Skin epidermis (tissue), 12 donors: ENCODE measurements around the gene SP1.
"Not testable (repeated sequence)": the region's sequence is repeated elsewhere in the genome, so short reads cannot be mapped to it uniquely, and the experiment has no call there.

Experiments
- H3K27ac ChIP-seq, 21 experiments: fragments of 200-600 bp; sonication (generic) in 11 of 21; one replicate each; pipeline ENCODE4 v1.5.0; 2020; ENCODE audit warnings: mild to moderate bottlenecking in 3 of 21, inconsistent platforms in 2 of 21, moderate library complexity in 2 of 21
- H3K4me3 ChIP-seq, 7 experiments: fragments of 200-600 bp; sonication (generic) in 2 of 7; one replicate each; pipeline ENCODE4 v1.5.0; 2020; ENCODE audit warnings: inconsistent platforms in 2 of 7, mild to moderate bottlenecking in 2 of 7, moderate library complexity in 1 of 7

SP1 gene

DNA sequence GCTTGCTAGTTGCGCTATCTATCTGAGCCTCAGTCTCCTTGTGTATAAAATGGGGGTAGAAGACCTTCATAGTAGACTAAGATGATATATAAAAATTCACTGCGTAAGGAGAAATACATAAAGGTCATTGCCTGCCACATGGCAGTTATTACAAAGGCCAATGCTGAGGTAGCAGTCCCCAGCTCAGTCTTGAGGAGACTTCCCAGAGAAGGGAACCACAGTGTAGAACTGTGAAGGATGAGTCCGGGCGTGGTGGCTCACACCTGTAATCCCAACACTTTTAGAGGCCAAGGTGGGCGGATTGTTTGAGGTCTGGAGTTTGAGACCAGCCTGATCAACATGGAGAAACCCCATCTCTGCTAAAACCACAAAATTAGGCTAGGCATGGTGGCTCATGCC is 26.7 kb upstream of the SP1 start:
- Histone ChIP-seq H3K4me3 (no peak overlapping the region), H3K27ac (no peak overlapping the region)

DNA sequence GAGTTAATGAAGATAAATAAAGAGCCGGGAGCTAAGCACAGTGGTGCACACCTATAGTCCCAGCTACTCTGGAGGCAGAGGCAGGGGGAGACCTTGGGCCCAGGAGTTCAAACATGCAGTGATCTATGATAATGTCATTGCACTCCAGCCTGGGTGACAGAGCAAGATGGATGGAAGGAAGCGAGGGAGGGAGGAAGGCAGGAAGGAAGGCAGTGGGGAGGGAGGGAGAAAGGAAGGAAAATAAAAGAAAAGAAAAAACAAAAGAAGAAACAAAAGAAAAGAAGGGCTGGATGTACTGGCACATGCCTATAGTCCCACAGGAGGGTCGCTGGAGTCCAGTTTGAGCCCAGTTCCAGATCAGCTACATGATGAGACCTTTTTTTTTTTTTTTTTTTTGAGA is 24.9 kb upstream of the SP1 start:
- Histone ChIP-seq H3K4me3 (no peak overlapping the region), H3K27ac (no peak overlapping the region)

DNA sequence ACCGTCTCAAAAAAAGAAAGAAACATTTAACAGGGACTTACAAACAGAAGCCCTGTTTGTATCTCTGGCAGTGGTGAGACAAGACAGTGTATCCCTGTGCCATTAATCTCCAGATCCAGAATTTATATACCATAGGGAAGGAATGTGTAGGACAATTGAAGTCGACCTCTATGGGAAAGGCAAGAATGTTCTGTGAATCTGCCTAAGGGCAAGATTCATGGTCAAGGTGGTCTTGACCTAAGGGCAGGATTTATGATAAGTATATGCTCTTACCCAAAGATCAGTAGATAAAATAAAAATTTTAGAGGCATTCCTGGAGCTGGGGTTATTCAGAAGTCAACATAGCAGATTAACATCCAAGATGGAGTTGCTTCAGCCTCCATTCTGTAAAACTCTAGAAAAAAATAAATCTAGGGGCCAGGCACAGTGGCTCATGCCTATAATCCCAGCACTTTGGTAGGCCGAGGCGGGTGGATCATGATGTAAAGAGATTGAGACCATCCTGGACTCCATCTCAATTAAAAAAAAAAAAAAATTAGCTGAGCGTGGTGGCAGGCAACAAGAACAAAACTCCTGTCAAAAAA is 21.0 kb upstream of the SP1 start:
- Histone ChIP-seq H3K27ac (no peak overlapping the region), H3K4me3 (no peak overlapping the region)

DNA sequence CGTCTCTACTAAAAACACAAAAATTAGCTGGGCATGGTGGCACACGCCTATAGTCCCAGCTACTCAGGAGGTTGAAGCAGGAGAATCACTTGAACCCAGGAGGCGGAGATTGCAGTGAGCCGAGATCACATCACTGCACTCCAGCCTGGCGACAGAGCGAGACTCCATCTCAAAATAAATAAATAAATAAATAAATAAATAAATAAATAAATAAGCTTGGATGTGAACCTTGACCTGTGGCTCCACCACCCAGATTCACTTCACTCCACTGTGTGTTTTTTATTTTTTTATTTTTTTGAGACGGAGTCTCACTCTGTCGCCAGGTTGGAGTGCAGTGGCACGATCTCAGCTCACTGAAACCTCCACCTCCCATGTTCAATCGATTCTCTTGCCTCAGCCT is 18.3 kb upstream of the SP1 start:
- not testable (repeated sequence) for H3K27ac ChIP-seq, H3K4me3 ChIP-seq

DNA sequence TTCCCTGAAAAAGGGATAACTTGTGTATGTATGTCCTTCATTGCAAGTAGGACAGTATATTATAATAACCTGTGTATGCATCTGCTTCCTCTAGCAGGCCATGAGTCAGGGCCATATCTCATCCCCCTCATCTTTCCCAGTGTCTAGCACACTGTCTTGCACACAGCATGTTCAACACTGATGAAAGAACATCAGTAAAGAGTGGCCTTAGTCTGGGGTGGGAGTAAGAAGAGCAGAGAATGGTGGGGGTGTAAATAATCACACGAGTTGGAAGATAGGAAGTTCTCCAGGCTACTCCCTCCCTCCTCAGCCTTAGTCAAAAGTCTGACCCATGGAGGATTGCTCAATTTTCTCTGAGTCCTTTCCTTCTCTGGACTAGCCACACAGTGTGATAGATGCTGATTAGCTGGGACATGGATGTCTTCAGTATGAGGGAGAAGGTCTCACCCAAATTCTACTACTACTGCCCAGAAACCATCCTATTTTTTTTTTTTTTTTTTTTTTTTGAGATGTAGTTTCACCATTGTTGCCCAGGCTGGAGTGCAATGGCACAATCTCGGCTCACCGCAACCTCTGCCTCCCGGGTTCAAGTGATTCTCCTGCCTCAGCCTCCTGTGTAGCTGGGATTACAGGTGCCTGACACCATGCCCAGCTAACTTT is 14.6 kb upstream of the SP1 start:
- Histone ChIP-seq H3K4me3 (no peak overlapping the region), H3K27ac (peak overlapping the region in 9 of 21 experiments; percentile 6 to 74 (median 53))

DNA sequence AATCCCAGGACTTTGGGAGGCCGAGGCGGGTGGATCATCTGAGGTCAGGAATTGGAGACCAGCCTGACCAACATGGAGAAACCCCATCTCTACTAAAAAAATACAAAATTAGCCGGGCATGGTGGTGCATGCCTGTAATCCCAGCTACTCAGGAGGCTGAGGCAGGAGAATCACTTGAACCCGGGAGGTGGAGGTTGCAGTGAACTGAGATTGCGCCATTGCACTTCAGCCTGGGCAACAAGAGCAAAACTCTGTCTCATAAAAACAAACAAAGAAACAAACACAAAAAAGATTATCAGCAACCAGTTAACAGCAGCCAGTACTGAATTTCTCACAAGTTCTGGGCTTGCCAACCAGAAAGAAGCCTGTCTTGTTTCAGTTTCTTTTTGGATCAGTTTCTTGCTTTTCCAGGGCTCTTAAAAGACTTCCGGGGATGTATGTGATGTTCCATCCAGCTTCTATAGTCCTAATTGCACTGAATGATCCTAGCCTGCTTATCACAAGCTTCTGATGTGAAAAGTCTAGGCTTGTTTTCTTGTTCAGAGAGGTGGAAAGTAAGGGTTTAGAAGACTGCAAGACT is 6.3 kb upstream of the SP1 start:
- H3K4me3 ChIP-seq, result not testable (repeated sequence)
- peak overlapping the region in 16 of 21 experiments; percentile 0 to 96 (median 66) for H3K27ac ChIP-seq

DNA sequence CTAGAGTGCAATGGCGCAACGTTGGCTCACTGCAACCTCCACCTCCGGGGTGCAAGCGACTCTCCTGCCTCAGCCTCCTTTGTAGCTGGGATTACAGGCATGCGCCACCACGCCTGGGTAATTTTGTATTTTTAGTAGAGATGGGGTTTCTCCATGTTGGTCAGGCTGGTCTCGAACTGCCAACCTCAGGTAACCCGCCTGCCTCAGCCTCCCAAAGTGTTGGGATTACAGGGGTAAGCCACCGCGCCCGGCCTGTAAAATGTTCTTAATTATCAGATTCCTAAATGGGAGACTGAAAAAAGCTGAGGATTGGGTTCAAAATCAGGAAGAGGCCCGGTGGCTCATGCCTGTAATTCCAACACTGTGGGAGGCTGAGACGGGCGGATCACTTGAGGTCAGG is 5.7 kb upstream of the SP1 start:
- peak overlapping the region in 15 of 21 experiments; percentile 0 to 96 (median 69) for H3K27ac ChIP-seq
- H3K4me3 ChIP-seq, result not testable (repeated sequence)

DNA sequence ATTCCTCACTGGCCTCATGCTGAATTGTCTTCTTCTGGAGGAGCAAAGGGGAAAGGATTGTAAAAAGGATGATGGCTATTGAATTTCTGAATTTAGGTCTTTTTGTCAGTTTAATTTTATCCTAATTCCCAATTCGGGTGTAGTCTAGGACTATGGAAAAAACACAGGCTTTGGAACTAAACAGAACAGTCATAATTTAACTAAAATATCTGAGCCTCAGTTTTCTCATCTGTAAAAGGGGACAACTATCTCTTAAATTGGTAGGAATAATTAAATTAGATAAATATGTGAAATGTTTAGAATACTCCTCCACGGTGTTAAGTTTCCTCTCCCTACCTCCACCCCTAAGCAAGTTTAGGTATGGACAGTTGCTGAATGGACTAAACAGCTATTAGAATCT is 3.2 kb upstream of the SP1 start:
- H3K4me3 ChIP-seq, result no peak overlapping the region
- peak overlapping the region in 1 of 21 experiments; percentile 4 for H3K27ac ChIP-seq

DNA sequence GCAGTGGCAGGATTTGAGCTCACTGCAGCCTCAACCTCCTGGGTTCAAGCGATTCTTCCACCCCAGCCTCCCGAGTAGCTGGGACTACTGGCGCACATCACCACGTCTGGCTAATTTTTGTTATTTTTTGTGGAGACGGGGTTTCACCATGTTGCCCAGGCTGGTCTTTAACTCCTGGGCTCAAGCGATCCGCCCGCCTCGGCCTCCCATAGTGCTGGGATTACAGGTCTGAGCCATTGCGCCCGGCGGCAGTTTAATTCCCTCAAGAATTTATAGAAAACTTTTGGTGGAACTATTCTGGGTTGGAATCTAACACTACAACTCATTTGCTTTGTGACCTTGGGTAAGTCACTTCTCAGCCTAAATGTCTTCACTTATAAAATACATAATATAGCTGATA is 1.8 kb upstream of the SP1 start:
- H3K27ac ChIP-seq, result peak overlapping the region in 19 of 21 experiments; percentile 21 to 99 (median 95)
- H3K4me3 ChIP-seq, result no peak overlapping the region

DNA sequence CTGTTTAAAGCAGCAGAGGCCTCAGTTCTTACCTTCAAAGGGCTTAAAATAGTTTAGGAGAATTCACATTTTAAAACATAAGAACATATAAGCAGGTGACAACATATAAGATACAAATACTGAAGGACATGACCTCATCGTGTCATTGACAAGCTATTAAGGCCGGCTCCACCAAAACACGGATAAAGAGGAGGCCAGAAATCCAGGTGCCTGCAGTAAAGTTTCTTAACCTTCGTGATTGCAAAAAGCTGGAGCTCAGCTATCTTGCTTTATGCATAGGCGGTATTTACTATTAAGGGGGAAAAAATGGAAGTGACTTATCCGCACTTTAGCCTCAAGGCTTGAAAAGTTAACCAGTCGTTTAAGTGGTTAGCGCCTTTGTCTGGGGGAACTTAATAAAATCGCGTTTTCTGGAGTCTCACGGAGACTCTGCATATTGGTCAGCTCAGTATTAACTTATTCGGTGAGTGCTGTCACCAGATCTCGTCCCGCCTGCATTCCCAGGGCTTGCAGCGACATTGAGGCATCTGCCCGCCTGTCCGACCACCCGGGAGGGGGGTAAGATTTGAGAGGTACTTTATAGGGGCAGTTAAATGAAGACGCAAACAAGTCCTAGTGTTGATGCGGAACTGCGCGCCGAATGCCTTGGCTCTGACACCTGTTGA is 1.1 kb upstream of the SP1 start:
- peak overlapping the region; percentile 70 to 99 (median 93) for H3K27ac ChIP-seq
- H3K4me3 ChIP-seq, result peak overlapping the region; percentile 25 to 52 (median 34)

DNA sequence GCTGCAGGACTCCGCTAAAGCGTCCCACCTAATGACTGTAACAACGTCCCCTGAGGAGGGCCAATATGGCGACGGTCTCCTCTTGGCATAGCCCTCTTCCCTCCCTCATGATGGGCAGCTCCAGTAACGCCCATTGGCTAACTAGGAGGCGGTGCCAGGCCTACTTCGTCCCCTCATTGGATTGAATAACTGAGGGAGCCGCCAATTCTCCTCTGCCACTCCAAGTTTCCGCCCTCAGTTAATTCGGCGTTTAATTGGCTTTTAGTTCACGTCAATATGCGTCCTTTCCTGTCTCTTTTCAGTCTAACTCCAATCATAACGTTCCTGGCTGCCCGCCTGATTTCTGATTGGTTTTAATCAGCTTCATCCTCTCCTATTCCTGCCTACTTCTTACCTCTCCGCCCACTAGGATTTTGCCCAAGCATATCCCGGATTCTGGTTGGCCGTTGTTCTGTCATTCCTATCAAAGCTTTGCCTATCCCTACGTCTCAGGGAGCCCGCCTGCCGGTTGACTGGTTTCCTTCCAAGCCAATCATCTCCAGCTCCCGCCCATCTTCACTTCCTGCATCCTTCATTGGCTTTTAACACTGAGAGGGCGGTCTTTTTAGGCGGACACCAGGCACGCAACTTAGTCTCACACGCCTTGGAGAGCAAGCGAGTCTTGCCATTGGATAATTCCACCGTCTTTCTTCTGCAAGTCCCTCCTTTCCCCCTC is 430 bp upstream of the SP1 start:
- Histone ChIP-seq H3K4me3 (peak overlapping the region; percentile 25 to 72 (median 54)), H3K27ac (peak overlapping the region; percentile 70 to 100 (median 98))

DNA sequence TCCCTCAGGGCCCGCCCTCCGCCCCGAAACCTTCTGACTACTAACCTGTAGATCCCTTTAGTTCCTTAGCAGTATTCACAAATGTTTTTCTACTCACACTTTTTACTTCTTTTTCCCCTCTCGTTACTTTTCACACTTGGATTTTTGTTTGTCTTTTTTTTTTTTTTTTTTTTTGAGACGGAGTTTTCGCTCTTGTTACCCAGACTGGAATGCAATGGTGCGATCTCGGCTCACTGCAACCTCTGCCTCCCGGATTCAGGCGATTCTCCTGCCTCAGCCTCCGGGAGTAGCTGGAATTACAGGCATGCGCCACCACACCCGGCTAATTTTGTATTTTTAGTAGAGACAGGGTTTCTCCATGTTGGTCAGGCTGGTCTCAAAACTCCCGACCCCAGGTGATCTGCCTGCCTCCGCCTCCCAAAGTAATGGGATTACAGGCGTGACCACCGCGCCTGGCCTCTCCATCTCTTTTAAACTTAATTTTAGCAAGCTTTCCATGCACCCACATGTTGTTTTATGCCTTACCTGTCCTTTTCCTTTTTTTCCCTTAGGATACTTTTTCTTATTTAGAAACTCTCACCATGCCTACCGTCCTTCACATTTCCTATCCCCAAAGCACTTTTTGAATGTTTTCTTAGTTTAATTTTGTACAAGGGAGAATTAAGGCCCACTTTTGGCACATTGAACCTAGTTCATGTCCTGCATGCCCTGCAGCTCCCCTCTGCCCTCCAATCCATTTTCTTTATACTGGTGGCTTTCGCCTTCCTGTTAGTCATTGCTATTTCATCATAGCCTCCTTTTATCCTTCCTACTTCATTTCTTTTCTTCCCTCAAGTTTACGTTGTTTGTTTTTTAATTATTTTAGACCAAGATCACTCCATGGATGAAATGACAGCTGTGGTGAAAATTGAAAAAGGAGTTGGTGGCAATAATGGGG is 1.1 kb downstream of the SP1 start:
- peak overlapping the region; percentile 44 to 72 (median 54) for H3K4me3 ChIP-seq
- peak overlapping the region in 20 of 21 experiments; percentile 73 to 100 (median 98) for H3K27ac ChIP-seq

DNA sequence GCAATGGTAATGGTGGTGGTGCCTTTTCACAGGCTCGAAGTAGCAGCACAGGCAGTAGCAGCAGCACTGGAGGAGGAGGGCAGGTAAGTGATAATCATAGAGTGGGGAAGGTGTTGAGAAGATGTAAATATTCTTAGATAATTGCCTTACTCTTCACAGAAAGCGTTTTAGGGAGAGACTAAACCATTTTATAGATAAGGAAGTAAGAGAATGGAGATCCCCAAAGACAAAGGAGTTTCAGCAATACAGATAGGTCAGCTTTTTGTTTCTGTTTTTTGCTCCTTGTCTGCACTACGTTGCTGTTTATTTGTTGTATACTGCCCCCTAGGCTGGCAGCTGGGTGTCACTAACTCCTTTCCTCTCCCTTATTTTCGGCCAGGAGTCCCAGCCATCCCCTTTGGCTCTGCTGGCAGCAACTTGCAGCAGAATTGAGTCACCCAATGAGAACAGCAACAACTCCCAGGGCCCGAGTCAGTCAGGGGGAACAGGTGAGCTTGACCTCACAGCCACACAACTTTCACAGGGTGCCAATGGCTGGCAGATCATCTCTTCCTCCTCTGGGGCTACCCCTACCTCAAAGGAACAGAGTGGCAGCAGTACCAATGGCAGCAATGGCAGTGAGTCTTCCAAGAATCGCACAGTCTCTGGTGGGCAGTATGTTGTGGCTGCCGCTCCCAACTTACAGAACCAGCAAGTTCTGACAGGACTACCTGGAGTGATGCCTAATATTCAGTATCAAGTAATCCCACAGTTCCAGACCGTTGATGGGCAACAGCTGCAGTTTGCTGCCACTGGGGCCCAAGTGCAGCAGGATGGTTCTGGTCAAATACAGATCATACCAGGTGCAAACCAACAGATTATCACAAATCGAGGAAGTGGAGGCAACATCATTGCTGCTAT is 2.0 kb downstream of the SP1 start:
- H3K27ac ChIP-seq, result peak overlapping the region in 20 of 21 experiments; percentile 55 to 100 (median 98)
- peak overlapping the region in 3 of 7 experiments; percentile 48 to 72 (median 59) for H3K4me3 ChIP-seq

DNA sequence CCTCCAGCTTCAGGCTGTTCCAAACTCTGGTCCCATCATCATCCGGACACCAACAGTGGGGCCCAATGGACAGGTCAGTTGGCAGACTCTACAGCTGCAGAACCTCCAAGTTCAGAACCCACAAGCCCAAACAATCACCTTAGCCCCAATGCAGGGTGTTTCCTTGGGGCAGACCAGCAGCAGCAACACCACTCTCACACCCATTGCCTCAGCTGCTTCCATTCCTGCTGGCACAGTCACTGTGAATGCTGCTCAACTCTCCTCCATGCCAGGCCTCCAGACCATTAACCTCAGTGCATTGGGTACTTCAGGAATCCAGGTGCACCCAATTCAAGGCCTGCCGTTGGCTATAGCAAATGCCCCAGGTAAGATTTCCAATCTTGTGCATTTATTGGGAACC is 3.3 kb downstream of the SP1 start:
- H3K27ac ChIP-seq, result peak overlapping the region in 5 of 21 experiments; percentile 29 to 100 (median 51)

DNA sequence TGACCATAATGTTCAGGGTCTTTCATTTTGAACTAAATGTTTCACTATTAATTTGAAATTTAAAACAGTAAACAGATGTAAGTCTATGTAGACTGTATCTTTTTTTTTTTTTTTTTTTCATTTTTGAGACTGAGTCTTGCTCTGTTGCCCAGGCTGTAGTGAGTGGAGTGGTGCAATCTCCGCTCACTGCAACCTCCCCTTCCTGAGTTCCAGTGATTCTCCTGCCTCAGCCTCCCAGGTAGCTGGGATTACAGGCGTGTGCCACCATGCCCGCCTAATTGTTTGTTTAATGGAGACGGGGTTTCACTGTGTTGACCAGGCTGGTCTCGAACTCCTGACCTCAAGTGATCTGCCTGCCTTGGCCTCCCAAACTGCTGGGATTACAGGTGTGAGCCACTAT is 6.4 kb downstream of the SP1 start:
- peak overlapping the region in 4 of 21 experiments; percentile 3 to 62 (median 32) for H3K27ac ChIP-seq
- H3K4me3 ChIP-seq, result not testable (repeated sequence)

More for the DNA sequence above, 3.3 kb downstream of the SP1 start:
- peak overlapping the region in 4 of 7 experiments; percentile 4 to 30 (median 18) for H3K4me3 ChIP-seq

DNA sequence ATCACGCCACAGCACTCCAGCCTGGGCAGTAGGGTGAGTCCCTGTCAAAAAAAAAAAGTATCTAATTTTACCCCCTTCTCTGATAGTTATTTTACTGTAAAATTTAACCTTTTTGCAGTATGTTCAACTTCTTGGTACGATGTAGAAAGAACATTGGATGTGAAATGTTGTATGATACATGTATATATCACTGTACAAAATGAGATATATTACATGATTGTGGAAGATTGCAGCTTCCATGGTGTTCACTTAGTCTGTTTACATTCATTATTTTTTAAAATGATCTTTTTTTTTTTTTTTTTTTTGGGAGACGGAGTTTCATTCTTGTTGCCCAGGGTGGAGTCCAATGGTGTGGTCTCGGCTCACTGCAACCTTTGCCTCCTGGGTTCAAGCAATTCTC is 9.0 kb downstream of the SP1 start:
- H3K27ac ChIP-seq, result peak overlapping the region in 5 of 21 experiments; percentile 3 to 68 (median 9)

DNA sequence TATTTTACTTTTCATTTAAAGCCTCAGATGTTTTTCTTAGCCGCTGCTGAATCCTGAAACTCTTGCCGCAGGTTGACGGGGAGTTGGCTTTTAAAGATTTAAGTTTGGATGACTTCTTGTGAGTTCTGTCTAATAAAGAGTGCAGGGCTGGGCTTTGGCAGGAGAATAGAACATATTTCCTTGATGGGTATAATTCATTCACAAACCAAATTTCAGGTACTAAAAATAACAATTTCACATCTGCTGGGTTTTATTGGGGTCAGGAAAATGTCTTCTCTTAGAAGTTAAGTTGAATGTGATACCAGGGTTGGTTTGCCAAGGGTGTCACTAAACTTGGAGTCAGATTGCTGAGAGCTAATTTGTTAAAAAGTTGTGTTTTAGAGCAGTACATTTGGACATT is 9.7 kb downstream of the SP1 start:
- Histone ChIP-seq H3K27ac (peak overlapping the region in 5 of 21 experiments; percentile 10 to 57 (median 28)), H3K4me3 (no peak overlapping the region)

More for the DNA sequence above, 9.0 kb downstream of the SP1 start:
- H3K4me3 ChIP-seq, result no peak overlapping the region

DNA sequence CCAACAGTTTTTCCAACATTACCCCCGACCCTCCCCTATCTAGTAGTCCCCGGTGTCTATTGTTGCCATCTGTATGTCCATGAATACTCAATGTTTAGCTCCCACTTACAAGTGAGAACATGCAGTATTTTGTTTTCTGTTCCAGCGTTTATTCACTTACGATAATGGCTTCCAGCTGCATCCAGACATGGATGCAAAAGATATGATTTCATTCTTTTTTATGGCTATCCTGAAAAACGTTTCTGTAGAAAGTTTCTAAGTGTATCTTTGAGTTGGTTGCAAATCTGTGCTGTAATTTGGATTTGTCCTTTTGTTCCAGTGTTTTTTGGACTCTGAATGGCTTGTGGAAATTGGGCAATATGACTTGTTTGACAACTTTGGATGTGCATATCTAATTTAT is 11.7 kb downstream of the SP1 start:
- H3K27ac ChIP-seq, result peak overlapping the region in 12 of 21 experiments; percentile 10 to 67 (median 56)
- no peak overlapping the region for H3K4me3 ChIP-seq
